Prostate gland (tissue), 2 donors: ENCODE results near the gene RGS17.

ENCODE experiments used
- POLR2A ChIP-seq: fragments of 450-650 bp; IDR thresholded peaks from one replicate; pipeline ENCODE4 v1.6.1; 2016; ENCODE audit warnings: antibody characterized with exemption, mild to moderate bottlenecking
- POLR2AphosphoS5 ChIP-seq: sonication (generic); formaldehyde crosslinking; IDR thresholded peaks from one replicate; pipeline ENCODE4 v1.6.1; 2017; ENCODE audit warnings: antibody characterized with exemption
- TF ChIP-seq, protein P1 (sequence below), 4 experiments: fragments of 200-600 bp in 2 of 4; fragments of 450-650 bp in 2 of 4; sonication (generic) in 2 of 4; IDR thresholded peaks; 1 replicate in 3 of 4; 2 replicates in 1 of 4; pipeline ENCODE4 v1.5.1; 2016 to 2019; ENCODE audit warnings: antibody characterized with exemption in 4 of 4, mild to moderate bottlenecking in 2 of 4, moderate library complexity in 2 of 4

DNA sequence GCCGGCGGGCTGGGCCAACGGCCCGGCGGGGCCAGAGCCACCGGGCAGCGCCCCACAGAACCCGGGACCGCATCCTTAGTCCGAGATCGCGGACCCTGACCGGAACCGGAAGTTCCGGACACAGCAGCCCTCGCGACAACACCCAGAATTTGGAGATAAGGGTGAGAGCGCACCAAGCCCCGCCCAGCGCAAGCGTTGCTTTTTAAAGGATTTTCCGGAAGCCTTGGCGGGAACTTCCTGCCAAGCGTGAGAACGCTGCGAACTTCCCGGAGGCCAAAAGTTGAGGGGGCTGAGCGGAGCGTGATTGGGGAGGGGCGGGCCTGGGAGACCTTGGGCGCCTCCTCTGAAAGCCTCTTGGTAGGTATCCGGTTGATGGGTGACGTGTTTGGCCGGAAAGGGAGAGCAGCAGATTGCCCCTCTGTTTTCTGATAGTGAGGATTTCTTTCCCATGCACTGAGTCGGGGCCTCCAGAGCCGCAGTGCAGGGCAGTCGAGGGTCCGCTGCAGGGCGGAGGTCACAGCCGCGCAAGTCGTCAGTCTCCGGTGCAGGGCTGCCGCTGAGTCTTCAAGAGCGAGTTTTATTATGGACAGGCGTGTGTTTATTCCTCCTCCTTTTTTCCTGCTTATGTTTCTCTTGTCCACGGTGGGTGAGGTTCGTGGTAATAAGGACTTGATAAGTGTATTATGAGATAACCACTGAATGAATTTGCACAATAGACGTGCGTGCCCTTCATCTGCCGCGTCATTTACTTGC lies 128.3 kb downstream of the RGS17 start, which contains the start of gene MTRF1L:
- TF ChIP-seq POLR2A, result peak; percentile 57
- TF ChIP-seq, protein P1, sequence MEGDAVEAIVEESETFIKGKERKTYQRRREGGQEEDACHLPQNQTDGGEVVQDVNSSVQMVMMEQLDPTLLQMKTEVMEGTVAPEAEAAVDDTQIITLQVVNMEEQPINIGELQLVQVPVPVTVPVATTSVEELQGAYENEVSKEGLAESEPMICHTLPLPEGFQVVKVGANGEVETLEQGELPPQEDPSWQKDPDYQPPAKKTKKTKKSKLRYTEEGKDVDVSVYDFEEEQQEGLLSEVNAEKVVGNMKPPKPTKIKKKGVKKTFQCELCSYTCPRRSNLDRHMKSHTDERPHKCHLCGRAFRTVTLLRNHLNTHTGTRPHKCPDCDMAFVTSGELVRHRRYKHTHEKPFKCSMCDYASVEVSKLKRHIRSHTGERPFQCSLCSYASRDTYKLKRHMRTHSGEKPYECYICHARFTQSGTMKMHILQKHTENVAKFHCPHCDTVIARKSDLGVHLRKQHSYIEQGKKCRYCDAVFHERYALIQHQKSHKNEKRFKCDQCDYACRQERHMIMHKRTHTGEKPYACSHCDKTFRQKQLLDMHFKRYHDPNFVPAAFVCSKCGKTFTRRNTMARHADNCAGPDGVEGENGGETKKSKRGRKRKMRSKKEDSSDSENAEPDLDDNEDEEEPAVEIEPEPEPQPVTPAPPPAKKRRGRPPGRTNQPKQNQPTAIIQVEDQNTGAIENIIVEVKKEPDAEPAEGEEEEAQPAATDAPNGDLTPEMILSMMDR (IDR thresholded peaks at IDR 0.05), result no peak
- TF ChIP-seq POLR2AphosphoS5, result peak; percentile 91
